ENCODE results near the gene ADH1A.
"Not testable (repeated sequence)": the region's sequence is repeated elsewhere in the genome, so short reads cannot be mapped to it uniquely, and the experiment has no call there.

The ADH1A gene

DNA sequence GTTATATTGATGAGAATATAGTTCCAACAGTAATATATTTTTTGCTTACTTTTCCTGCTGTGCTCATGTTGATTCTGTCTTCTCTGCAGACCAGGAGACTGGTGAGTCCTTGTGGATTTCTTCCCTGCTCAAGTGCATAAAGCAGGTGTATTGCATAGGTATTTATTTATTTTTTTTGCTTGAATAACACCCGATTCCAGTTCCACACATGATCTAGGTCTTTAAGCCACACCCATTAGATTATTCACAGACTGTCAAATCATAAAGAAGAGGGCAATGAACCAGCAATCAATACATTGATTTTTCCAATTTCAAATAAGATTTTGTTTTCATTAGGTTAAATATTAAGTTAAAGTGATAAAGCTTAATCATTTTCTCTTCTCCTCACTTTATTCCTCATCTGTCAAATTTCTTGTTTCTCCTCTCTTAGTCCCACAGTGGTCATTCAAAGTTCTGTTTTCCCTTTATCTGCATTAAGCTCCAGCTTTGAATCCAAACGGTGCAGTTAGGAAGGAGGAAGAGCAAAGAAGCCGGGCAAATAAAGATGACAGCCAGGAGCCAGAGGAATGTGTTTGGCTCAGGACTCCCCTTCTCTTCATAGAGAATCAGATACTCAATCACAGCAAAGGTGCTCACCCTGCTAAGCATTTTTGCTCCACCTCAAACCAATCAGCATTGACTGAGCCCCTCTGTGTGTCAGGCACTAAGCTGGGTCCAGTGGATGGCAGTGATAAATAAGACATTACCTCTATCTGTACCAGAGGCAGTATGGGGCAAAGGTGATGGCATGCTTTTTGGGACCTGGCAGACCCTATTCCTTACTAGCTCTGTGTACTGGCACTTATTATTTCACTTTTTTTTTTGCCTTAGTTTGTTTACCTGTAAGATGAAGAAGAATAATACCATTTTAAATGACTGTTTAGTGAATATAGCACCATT is at the start of gene ADH1A:
Gene ADH1A (minus strand): TSS at position 138 of the 939 bp plus-strand sequence. CDS start 71 bp downstream, at position 67.
- no peak for DNase-seq

DNA sequence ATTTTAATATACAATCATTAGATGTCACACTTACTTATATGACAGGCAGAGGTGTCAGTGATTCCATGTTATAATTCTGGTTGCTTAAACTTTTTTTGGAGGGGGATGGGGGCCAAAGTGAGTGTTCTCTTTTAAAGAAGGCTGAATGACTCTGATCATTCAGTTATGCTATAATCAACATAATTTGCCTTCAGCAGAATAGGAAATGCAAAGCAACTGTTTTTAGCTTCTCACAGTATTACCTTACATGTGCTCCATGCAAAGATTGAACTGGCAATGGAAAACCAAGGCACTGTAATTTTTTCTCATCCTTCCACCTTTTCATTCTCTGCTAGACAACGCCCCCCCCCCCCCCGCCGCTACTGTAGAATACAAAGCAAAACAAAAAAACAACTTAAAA is 48.4 kb upstream of the ADH1A start:
- no peak for DNase-seq

- no peak for DNase-seq
Measured at GRCh38 chr4:99336553-99336952, 45.8 kb upstream of the ADH1A start.

DNA sequence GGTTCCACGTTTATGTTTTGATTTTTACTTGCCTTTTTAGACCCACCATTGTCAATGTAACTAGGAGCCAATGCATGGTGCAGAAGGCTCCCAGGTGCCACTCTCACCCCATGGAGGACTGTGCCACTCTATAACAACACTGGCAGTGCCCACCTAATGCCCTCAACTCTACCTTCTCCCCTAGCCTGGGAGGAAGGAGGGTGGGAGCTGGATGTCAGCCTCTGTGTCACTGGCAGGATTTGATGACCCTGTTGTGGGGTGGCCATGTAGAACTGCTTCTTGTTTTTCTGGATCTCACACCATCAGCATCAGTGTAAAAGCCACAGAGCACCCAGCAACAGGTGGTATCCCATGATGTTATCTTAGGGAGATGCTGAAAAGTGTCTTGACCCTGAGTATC is 44.1 kb upstream of the ADH1A start:
- no peak for DNase-seq

DNA sequence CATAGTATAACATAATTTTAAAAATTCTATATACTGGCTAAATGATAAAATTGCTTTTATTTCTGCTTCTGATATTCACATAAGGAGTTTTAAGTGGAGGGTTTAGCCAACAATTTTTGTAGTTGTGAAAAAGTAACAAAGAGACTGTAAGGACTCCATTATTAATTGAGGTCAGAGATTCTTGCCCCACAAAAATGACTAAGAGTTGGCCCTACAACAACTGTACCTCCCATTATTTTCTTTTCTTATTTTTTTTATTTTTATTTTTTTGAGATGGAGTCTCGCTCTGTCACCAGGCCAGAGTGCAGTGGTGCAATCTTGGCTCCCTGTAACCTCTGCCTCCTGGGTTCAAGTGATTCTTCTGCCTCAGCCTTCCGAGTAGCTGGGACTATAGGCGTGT is 39.9 kb upstream of the ADH1A start:
- no peak for DNase-seq

GRCh38 chr4:99329876-99330275 is 39.1 kb upstream of the ADH1A start:
- DNase-seq = no peak

GRCh38 chr4:99324979-99325378 is 34.2 kb upstream of the ADH1A start:
- DNase-seq = no peak

DNA sequence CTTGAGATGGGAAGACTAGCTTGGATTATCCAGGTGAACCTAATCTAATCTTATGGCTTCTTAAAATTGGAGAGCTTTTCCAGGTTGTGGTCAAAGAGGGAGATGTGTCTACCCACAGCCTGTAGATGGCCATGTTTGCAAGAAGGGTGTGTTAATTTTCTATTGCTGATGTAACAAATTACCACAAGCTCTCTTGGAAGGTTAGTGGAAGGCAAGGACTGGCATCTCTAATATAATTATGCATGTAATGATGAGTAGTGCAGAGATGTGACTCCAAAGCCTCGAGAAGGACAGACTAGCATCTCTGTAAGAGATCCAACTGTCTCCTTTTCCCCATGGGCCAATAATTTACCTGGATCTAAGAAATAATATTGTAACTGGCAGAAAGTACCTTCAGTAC is 33.6 kb upstream of the ADH1A start:
- DNase-seq = no peak

- DNase-seq = no peak
Measured at GRCh38 chr4:99323756-99324155, 33.0 kb upstream of the ADH1A start.

DNA sequence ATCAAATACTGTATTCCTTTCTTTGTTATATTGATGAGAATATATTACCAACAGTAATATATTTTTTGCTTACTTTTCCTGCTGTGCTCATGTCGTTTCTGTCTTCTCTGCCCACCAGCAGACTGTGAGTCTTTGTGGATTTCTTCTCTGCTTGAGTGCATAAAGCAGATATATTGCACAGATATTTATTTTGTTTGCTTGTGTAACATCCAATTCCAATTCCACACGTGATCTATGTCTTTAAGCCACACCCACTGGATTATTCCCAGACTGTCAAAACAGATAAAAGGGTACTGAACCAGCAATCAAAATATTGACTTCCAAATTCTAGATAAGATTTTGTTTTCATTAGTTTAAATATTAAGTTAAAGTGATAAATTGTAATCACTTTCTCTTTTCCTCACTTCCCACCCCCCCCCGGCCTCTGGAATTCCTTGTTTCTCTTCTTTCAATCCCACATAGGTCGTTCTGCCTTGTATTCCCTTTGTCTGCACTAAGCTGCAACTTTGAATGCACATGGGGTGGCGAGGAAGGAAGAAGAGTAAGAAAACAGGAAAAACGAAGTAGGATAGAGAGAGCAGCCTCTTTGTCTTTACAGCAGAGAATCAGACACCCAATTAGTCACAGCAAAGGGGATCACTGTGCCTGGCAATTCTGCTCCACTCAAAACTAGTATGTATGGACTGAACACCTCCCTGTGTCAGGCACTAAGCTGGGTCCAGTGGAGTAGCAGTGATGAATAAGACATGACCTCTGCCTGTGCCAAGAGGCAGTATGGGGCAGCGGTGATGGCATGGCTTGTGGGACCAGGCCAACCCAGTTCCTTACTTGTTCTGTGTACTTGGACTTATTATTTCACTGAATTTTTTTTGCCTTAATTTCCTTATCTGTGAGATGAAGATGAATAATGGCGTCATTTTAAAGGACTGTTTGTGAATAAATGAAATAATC is 30.7 kb upstream of the ADH1A start, which contains the start of gene ADH1B:
Gene ADH1B (minus strand): TSS at position 161 of the 951 bp plus-strand sequence. CDS start 70 bp downstream, at position 91.
- DNase-seq = no peak

DNA sequence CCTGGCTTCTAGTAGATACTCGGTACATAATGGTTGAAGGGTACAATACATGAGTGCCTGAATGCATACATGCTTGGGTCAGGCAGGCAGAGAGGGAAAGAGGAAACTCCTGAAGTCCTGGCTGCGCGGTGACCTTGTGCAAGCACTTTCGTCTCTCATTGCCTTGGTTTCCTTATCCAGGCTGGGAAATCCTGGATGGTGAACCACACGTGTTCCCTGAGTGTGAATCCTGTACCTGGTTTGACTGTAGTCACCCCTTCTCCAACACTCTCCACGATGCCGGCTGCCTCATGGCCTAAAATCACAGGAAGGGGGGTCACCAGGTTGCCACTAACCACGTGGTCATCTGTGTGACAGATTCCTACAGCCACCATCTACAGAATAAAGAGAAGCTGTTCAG is 27.0 kb upstream of the ADH1A start:
- not testable (repeated sequence) for DNase-seq

DNA sequence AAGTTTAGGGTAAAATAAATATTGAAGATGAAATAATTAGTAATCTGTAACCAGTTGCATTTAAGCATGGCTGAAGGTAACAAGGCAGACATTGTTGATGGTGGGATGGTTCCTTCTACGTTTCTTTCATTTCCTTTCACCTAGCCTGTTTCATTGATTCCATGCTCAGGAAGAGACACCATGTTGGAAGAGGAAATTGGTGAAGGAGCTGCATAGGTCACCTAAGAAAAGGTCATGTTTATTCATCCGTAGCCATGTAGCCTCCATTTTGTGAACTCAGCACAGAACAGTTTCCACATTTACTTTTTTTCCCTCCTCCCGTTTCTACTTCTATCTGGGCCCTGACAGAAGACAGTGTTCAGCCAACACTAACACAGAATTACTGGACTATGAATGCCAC is 26.6 kb upstream of the ADH1A start:
- DNase-seq = no peak

DNA sequence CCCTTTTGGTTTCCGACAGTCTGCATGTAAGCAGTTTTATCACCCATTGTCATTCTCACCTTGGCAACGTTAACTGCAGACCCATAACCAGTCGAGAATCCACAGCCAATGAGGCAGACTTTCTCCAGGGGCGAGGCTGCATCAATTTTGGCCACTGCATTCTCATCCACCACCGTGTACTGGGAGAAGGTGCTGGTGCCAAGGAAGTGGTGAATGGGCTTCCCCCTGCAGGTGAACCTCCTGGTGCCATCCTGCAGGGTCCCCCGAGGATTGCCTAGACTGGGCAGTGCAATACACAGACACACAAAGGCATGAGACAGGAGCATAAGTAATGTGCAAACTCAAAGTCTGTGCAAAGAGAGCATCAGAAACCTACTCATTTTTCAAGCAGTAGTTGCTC is 25.1 kb upstream of the ADH1A start:
- no peak for DNase-seq

DNA sequence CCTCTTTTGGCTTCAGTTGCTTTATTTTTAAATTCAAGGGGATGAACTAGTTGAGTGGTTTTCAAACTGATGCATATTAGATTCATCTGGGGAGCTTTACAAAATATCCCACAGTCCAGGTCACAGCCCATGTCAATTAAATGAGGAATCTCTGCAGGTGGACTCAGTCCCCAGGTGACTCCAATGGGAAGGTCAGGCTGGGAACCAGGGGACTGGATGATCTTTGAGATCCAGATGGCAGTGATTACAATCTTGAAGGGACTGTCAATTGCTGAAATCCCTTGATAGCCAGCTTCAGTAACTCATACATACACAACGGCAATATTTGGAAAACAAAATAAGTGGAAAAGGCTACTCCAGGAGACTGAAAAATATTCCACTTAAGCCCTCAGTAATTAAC is 23.4 kb upstream of the ADH1A start:
- DNase-seq = no peak

GRCh38 chr4:99310389-99310788 is 19.6 kb upstream of the ADH1A start:
- DNase-seq = no peak

- no peak for DNase-seq
Measured at GRCh38 chr4:99305638-99306400, 15.0 kb upstream of the ADH1A start.

GRCh38 chr4:99301376-99302164 is 10.8 kb upstream of the ADH1A start:
- DNase-seq = no peak

GRCh38 chr4:99300934-99301333 is 10.1 kb upstream of the ADH1A start:
- DNase-seq = no peak

- DNase-seq = no peak
Measured at GRCh38 chr4:99293357-99293756, 2.6 kb upstream of the ADH1A start.

- no peak for DNase-seq
Measured at GRCh38 chr4:99285387-99285786, 5.4 kb downstream of the ADH1A start.

GRCh38 chr4:99282731-99283130 is 8.1 kb downstream of the ADH1A start:
- DNase-seq = no peak

GRCh38 chr4:99281261-99281660 is 9.5 kb downstream of the ADH1A start:
- no peak for DNase-seq

Measured in MV-4-11 (cell line).